Lower leg skin (tissue), 4 donors: ENCODE results near the gene FYCO1. TPM values are rescaled to one million over a fixed set of nuclear protein-coding genes. Genes with fewer than 3 reads are reported as not detected.

Experiments
- DNase-seq, 2 donors: peaks; one replicate each; pipeline ENCODE4 v3.0.0-alpha.2; 2019; ENCODE audit warnings: low spot score in 2 of 2
- H3K4me3 ChIP-seq: fragments of 200-600 bp; sonication (generic); 2 replicates; pipeline ENCODE4 v1.5.1; 2017; ENCODE audit warnings: mild to moderate bottlenecking, low read depth; ENCODE audit not compliant: poor library complexity, severe bottlenecking
- CTCF ChIP-seq, 3 donors: fragments of 450-650 bp; IDR thresholded peaks; one replicate each; pipeline ENCODE4 v1.5.1; 2016; ENCODE audit warnings: antibody characterized with exemption in 3 of 3, mild to moderate bottlenecking in 3 of 3, moderate library complexity in 2 of 3
- POLR2A ChIP-seq, 2 donors: fragments of 450-650 bp; IDR thresholded peaks; one replicate each; pipeline ENCODE4 v1.6.1; 2016 to 2017; ENCODE audit warnings: antibody characterized with exemption in 2 of 2, mild to moderate bottlenecking in 1 of 2, moderate library complexity in 1 of 2
- WGBS, 2 donors: methylation state at CpG; one replicate each; pipeline ENCODE4 v1.1.5; 2018; 5-methylcytosine and 5-hydroxymethylcytosine counted together
- intact Hi-C: fragments of 100-400 bp; cut with DNase I; formaldehyde crosslinking; loops from one replicate; pipeline ENCODE4 v1.15.0; 2023; ENCODE audit warnings: low total_unique reads
- total RNA-seq, 4 donors: library from RNA; depleted of rRNA; stranded (reverse); fragments of >200 nt; gene quantifications; one replicate each; pipeline ENCODE4 v1.1.0, GENCODE V29; 2016

Gene FYCO1
- total RNA-seq, 4 donors from 2014 or later, result 35.0 to 57.0 (median 51.3) TPM

- intact Hi-C loops, result loop anchor here (5.0 kb wide), 1 partner anchor 507 kb away; no protein-coding TSS in a partner anchor
- peak in 1 of 2 donors; percentile 76 for DNase-seq
- no peak for TF ChIP-seq CTCF (IDR thresholded peaks at IDR 0.05)
- TF ChIP-seq POLR2A (IDR thresholded peaks at IDR 0.05), result no peak
- H3K4me3 ChIP-seq, result no peak overlapping the region
- WGBS, 2 donors, result 78 to 79% methylated on average over 7 of the region's 7 CpGs
These were observed 55.4 kb downstream of the FYCO1 start for GRCh38 chr3:45940004-45940780.

DNA sequence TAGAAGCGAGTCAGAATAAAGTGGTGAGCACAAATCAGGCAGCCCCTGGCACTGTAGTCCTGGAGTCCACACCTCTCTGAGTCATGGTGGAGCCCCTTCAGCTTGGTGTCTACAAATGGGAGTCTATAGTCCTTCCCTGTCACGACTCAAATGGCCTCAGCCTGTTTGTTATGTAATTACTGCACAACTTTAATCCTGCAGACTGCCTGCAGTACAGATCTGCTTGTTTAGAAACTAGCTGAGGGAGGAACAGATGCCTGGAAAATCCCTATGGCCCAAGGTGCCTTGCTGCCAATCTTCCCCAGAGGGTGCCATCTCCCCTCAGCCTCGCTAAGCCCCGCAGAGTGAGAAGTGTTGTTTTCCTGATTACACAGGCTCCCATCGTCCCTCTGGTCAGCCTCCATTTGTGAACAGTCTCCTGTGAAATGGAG, 56.3 kb downstream of the FYCO1 start:
- WGBS, 2 donors, result 49 to 54% methylated on average over 5 of the region's 5 CpGs
- DNase-seq, result peak in 1 of 2 donors; percentile 78
- H3K4me3 ChIP-seq, result no peak overlapping the region
- no peak for TF ChIP-seq CTCF (IDR thresholded peaks at IDR 0.05)
- no peak for TF ChIP-seq POLR2A (IDR thresholded peaks at IDR 0.05)
- intact Hi-C loops, result loop anchor here (5.0 to 10.0 kb wide), 2 partner anchors 138 to 435 kb away; partner anchors contain the start of gene CCR5

GRCh38 chr3:45938864-45939263, 56.8 kb downstream of the FYCO1 start:
- WGBS, 2 donors, result 23 to 27% methylated on average over 4 of the region's 4 CpGs
- intact Hi-C loops, result loop anchor here (5.0 to 10.0 kb wide), 2 partner anchors 138 to 436 kb away; partner anchors contain the start of gene CCR5
- peak in 1 of 3 donors; percentile 86 for TF ChIP-seq CTCF (IDR thresholded peaks at IDR 0.05)
- no peak for TF ChIP-seq POLR2A (IDR thresholded peaks at IDR 0.05)
- no peak overlapping the region for H3K4me3 ChIP-seq
- peak; percentile 89 to 96 for DNase-seq

DNA sequence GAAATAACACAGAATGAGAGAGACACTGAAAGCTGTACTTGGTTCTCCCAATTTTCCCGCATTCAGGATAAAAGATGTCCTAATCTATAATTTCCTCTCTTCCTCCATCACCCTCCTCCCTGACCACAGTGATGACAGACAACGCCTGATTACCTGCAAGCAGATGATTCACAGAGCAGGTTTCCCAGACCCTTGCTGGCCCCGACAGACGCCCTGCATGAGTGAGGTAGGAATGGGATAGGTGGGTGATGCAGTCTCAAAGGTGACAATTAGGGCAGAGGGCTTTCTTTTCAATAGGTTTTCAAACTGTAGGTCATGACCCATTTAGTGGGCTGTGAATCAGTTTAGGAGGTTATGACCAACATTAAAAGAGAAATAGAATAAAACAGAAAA, 57.6 kb downstream of the FYCO1 start:
- whole genome bisulfite sequencing, 2 donors, result 93 to 99% methylated on average over 4 of the region's 4 CpGs
- DNase-seq, result no peak

More for the DNA sequence above, 57.6 kb downstream of the FYCO1 start:
- intact Hi-C loops, result loop anchor here (5.0 to 10.0 kb wide), 2 partner anchors 139 to 437 kb away; partner anchors contain the start of gene CCR5
- H3K4me3 ChIP-seq, result no peak overlapping the region
- TF ChIP-seq CTCF (IDR thresholded peaks at IDR 0.05) (no peak), POLR2A (IDR thresholded peaks at IDR 0.05) (no peak)
